Endothelial cell of umbilical vein (primary cell): ENCODE data around the gene MAP3K1. TPM values are rescaled to one million over a fixed set of nuclear protein-coding genes. Genes with fewer than 3 reads are reported as not detected.

ENCODE experiments used
- BruUV-seq: library from RNA; stranded (reverse); fragments of 400-500 nt; replicated peaks from 2 replicates; lab custom pipeline; 2021; lab: Mats Ljungman, UMichigan
- CTCF ChIA-PET: fragments of 300-600, 350-600 bp; sonication (Branson Sonifier 250); formaldehyde crosslinking; loops from one replicate; lab custom pipeline; 2021; ENCODE audit warnings: antibody characterized with exemption, inconsistent platforms; lab: Charles Lee
- POLR2A ChIA-PET: fragments of 300-600, 350-600 bp; sonication (Branson Sonifier 250); formaldehyde crosslinking; loops from one replicate; lab custom pipeline; 2021; ENCODE audit warnings: antibody characterized with exemption, inconsistent platforms; lab: Charles Lee
- DNase-seq: peaks from one replicate; pipeline ENCODE4 v3.0.0-alpha.2; 2011; ENCODE audit warnings: low read depth, low spot score
- FAIRE-seq: peaks from 2 replicates; lab custom pipeline; 2011; peaks lifted over from hg19 to GRCh38; lab: Jason Lieb, UNC
- H2AFZ ChIP-seq: 2 replicates; pipeline ENCODE4 v1.6.0; 2012; ENCODE audit warnings: low read depth, low read length, control low read depth, inconsistent platforms
- H3K27ac ChIP-seq: 2 replicates; pipeline ENCODE4 v1.5.1; 2011; ENCODE audit warnings: low read depth, mild to moderate bottlenecking, control low read depth, low read length, moderate library complexity; ENCODE audit not compliant: insufficient read depth
- H3K27me3 ChIP-seq, 2 experiments: 2 replicates each; pipeline versions ENCODE4 v1.6.0 to v1.6.1; 2011; ENCODE audit warnings: low read length in 2 of 2, mixed read lengths in 1 of 2; ENCODE audit not compliant: control insufficient read depth in 2 of 2, insufficient read depth in 2 of 2
- H3K36me3 ChIP-seq, 2 experiments: 2 replicates in 1 of 2; 3 replicates in 1 of 2; pipeline ENCODE4 v1.5.1; 2011; ENCODE audit warnings: low read length in 2 of 2, mild to moderate bottlenecking in 1 of 2, moderate library complexity in 1 of 2; ENCODE audit not compliant: control insufficient read depth in 2 of 2, insufficient read depth in 2 of 2; ENCODE audit errors: extremely low read depth in 1 of 2
- H3K4me1 ChIP-seq: 3 replicates; pipeline ENCODE4 v1.5.1; 2011; ENCODE audit warnings: mild to moderate bottlenecking, low read length; ENCODE audit not compliant: control insufficient read depth, insufficient read depth; ENCODE audit errors: extremely low read depth
- H3K4me2 ChIP-seq: 2 replicates; pipeline ENCODE4 v1.6.1; 2011; ENCODE audit warnings: low read length, control low read depth, mixed read lengths; ENCODE audit not compliant: insufficient read depth
- H3K4me3 ChIP-seq, 3 experiments: fragments of 200-600 bp in 1 of 3; sonication (generic), shearing (Covaris generic) in 1 of 3; replicated peaks in 1 of 3; 2 replicates each; pipeline ENCODE4 v1.5.1; 2011 to 2016; ENCODE audit warnings: control low read depth in 3 of 3, low read length in 3 of 3, mild to moderate bottlenecking in 2 of 3, inconsistent platforms in 1 of 3, low read depth in 1 of 3, moderate library complexity in 1 of 3; ENCODE audit not compliant: insufficient read depth in 1 of 3
- H3K79me2 ChIP-seq: 2 replicates; pipeline ENCODE4 v1.6.0; 2012; ENCODE audit warnings: low read length, inconsistent platforms; ENCODE audit not compliant: control insufficient read depth, insufficient read depth
- H3K9ac ChIP-seq: replicated peaks from 2 replicates; pipeline ENCODE3; 2011; ENCODE audit warnings: low read length, control low read depth; ENCODE audit not compliant: insufficient read depth; ENCODE audit errors: extremely low read depth
- H3K9me1 ChIP-seq: replicated peaks from 3 replicates; pipeline ENCODE4 v1.6.0; 2011; ENCODE audit warnings: mild to moderate bottlenecking, low read length; ENCODE audit not compliant: control insufficient read depth, insufficient read depth; ENCODE audit errors: extremely low read depth
- H3K9me3 ChIP-seq: replicated peaks from 2 replicates; pipeline ENCODE4 v1.5.1; 2012; ENCODE audit warnings: low read length, inconsistent platforms; ENCODE audit not compliant: control insufficient read depth, insufficient read depth
- H4K20me1 ChIP-seq: replicated peaks from 2 replicates; pipeline ENCODE3; 2011; ENCODE audit warnings: mild to moderate bottlenecking, low read length; ENCODE audit not compliant: control insufficient read depth, insufficient read depth; ENCODE audit errors: extremely low read depth
- EZH2 ChIP-seq: IDR thresholded peaks from 2 replicates; pipeline ENCODE4 v1.6.1; 2012; ENCODE audit warnings: borderline replicate concordance, low read depth, mild to moderate bottlenecking, moderate library complexity, low read length, inconsistent platforms; ENCODE audit not compliant: severe bottlenecking
- FOS ChIP-seq: IDR thresholded peaks from 2 replicates; pipeline ENCODE4 v1.6.1; 2011; ENCODE audit warnings: mild to moderate bottlenecking, low read length, moderate library complexity, borderline replicate concordance; ENCODE audit not compliant: insufficient read depth
- GATA2 ChIP-seq: IDR thresholded peaks from 2 replicates; pipeline ENCODE4 v1.7.0; 2011; ENCODE audit warnings: low read depth, mild to moderate bottlenecking, moderate library complexity, mixed read lengths, low read length; ENCODE audit not compliant: insufficient read length, insufficient read depth
- JUN ChIP-seq: IDR thresholded peaks from 2 replicates; pipeline ENCODE4 v1.6.1; 2011; ENCODE audit warnings: borderline replicate concordance, low read depth; ENCODE audit not compliant: insufficient read length, insufficient read depth
- MYC ChIP-seq: IDR thresholded peaks from one replicate; pipeline ENCODE4 v1.6.1; 2011; ENCODE audit warnings: mild to moderate bottlenecking, low read depth, low read length
- POLR2A ChIP-seq: IDR thresholded peaks from 2 replicates; pipeline ENCODE4 v1.6.1; 2012; ENCODE audit warnings: low read depth, mild to moderate bottlenecking, control low read depth, low read length
- POLR2AphosphoS5 ChIP-seq: IDR thresholded peaks from 2 replicates; pipeline ENCODE4 v1.6.1; 2012; ENCODE audit warnings: low read depth, mild to moderate bottlenecking, control low read depth, low read length, moderate library complexity; ENCODE audit not compliant: insufficient read depth
- dilution Hi-C: fragments of 300-500 bp; cut with MboI; formaldehyde crosslinking; loops from one replicate; pipeline ENCODE4 v1.15.0; 2019; ENCODE audit warnings: low sequenced_read_pairs; ENCODE audit not compliant: extremely low pct_ligation_motif_present
- intact Hi-C: fragments of 100-400 bp; cut with micrococcal nuclease; formaldehyde crosslinking; loops from one replicate; pipeline ENCODE4 v1.10.0; 2022
- polyA plus RNA-seq, 4 experiments: library from polyadenylated mRNA; depleted of rRNA in 3 of 4; stranded (reverse) in 3 of 4; unstranded in 1 of 4; fragments of >200 nt; gene quantifications; 2 replicates each; pipeline versions ENCODE4 v1.2.1 to v1.2.3, GENCODE V29; 2011 to 2012; ENCODE audit warnings: missing spikeins in 1 of 4
- total RNA-seq: library from RNA; stranded (reverse); gene quantifications from 2 replicates; pipeline ENCODE4 v1.2.3, GENCODE V29; 2021
- TF ChIP-seq, protein P1 (sequence below), 2 donors: IDR thresholded peaks; 1 replicate in 1 of 2; 2 replicates in 1 of 2; pipeline ENCODE4 v1.5.1; 2011; ENCODE audit warnings: low read length in 2 of 2, mild to moderate bottlenecking in 2 of 2, moderate library complexity in 2 of 2, control low read depth in 1 of 2, inconsistent platforms in 1 of 2, low read depth in 1 of 2; ENCODE audit not compliant: insufficient read depth in 1 of 2; ENCODE audit errors: extremely low read depth in 1 of 2
- TF ChIP-seq, protein P2 (sequence below): IDR thresholded peaks from 2 replicates; pipeline ENCODE4 v1.6.1; 2011; ENCODE audit not compliant: insufficient read depth, insufficient read length

Gene MAP3K1
- total and polyA plus RNA-seq, 2 donors (not counting 3 experiments of a cell fraction or from before 2014, with no cell fraction given), result 5.7 to 14.4 TPM

GRCh38 chr5:56862909-56863308 is 47.6 kb downstream of the MAP3K1 start:
- dilution Hi-C loops (no loop called here), intact Hi-C loops (no loop called here)
- no TSS peak for BruUV-seq
- Histone ChIP-seq H3K4me2 (no peak overlapping the region), H4K20me1 (no peaks in the 10 kb centered on the region), H3K4me3 (no peak overlapping the region), H3K79me2 (no peaks in the 10 kb centered on the region), H3K9me1 (no peaks in the 10 kb centered on the region), H3K27ac (no peak overlapping the region), H3K27me3 (no peaks in the 10 kb centered on the region), H3K36me3 (peaks cover 2 to 10% of the 10 kb centered on the region in 2 experiments), H3K9me3 (no peaks in the 10 kb centered on the region), H2AFZ (no peak overlapping the region), H3K9ac (no peak overlapping the region), H3K4me1 (no peaks in the 10 kb centered on the region)
- no peak for TF ChIP-seq POLR2A
- TF ChIP-seq MYC, result no peak
- TF ChIP-seq, protein P1, sequence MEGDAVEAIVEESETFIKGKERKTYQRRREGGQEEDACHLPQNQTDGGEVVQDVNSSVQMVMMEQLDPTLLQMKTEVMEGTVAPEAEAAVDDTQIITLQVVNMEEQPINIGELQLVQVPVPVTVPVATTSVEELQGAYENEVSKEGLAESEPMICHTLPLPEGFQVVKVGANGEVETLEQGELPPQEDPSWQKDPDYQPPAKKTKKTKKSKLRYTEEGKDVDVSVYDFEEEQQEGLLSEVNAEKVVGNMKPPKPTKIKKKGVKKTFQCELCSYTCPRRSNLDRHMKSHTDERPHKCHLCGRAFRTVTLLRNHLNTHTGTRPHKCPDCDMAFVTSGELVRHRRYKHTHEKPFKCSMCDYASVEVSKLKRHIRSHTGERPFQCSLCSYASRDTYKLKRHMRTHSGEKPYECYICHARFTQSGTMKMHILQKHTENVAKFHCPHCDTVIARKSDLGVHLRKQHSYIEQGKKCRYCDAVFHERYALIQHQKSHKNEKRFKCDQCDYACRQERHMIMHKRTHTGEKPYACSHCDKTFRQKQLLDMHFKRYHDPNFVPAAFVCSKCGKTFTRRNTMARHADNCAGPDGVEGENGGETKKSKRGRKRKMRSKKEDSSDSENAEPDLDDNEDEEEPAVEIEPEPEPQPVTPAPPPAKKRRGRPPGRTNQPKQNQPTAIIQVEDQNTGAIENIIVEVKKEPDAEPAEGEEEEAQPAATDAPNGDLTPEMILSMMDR (IDR thresholded peaks at IDR 0.05; ENCODE audit: extremely low read depth in 1 of 2, insufficient read depth in 1 of 2, low read depth in 1 of 2, low read length in 2 of 2), result no peak
- no peak for TF ChIP-seq EZH2
- TF ChIP-seq, protein P2, sequence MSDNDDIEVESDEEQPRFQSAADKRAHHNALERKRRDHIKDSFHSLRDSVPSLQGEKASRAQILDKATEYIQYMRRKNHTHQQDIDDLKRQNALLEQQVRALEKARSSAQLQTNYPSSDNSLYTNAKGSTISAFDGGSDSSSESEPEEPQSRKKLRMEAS, result no peak
- no peak for TF ChIP-seq JUN
- no peak for TF ChIP-seq FOS
- no peak for TF ChIP-seq POLR2AphosphoS5
- TF ChIP-seq GATA2, result no peak
- FAIRE-seq (no peak), DNase-seq (no peak)
- CTCF ChIA-PET, result no interaction called here
- POLR2A ChIA-PET, result no interaction called here
